CD4-positive, alpha-beta T cell treated with Interleukin-21 for 1 hour (primary cell): ENCODE measurements around the gene PAXX.
A peak's percentile ranks its signal among the peaks of the same experiment; 100 is the strongest.

ENCODE experiments used
- DNase-seq: peaks from one replicate; pipeline ENCODE4 v3.0.0-alpha.2; 2020

PAXX gene

GRCh38 chr9:137034709-137035506 is 42.7 kb downstream of the PAXX start:
- DNase-seq: peak; percentile 88

GRCh38 chr9:137035507-137035834 is 43.2 kb downstream of the PAXX start:
- no peak for DNase-seq

DNA sequence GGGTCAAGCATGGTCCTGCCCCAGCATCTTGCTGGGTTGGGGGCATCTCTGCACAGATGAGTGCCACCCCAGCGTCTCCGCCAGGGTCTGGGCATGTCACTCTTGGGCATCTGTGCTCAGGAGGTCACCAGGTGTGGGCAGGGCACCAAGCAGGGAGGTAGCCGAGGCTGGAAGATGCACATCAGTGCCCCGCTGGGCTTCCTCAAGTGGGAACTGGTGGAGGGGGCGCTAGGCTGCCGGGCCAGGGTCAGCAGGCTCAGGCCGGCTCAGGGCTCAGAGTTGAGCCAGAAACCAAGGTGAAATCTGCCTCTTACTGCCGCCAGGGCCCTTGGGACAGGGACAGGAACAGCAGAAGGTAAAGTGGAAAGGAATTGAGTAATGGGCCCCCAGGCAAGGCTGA is 43.7 kb downstream of the PAXX start:
- no peak for DNase-seq

DNA sequence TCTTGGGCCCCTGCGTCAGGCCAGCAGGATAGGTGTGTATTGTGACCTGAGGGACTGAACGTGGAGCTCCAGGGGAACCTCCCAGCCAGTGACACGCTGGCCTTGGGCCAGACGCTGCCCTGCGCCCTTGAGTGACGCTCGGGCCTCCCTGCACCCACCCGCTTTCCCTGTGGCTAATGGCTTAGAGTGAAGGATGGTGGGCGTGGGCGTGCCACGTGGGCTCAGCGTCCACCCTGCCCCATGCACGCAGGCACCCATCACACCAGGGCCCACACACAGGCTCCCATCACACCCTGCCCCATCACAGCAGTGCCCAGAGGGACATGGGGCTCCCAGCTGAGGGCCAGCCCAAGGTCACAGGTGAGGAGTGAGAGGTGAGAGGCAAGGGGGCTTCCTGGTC is 44.8 kb downstream of the PAXX start:
- no peak for DNase-seq

- DNase-seq: no peak
Observed at GRCh38 chr9:137037483-137037882, 45.3 kb downstream of the PAXX start.

GRCh38 chr9:137038916-137039315 is 46.7 kb downstream of the PAXX start:
- no peak for DNase-seq

GRCh38 chr9:137039611-137040366 is 47.6 kb downstream of the PAXX start:
- DNase-seq: no peak

- DNase-seq: no peak
Observed at GRCh38 chr9:137040568-137040967, 48.3 kb downstream of the PAXX start.

DNA sequence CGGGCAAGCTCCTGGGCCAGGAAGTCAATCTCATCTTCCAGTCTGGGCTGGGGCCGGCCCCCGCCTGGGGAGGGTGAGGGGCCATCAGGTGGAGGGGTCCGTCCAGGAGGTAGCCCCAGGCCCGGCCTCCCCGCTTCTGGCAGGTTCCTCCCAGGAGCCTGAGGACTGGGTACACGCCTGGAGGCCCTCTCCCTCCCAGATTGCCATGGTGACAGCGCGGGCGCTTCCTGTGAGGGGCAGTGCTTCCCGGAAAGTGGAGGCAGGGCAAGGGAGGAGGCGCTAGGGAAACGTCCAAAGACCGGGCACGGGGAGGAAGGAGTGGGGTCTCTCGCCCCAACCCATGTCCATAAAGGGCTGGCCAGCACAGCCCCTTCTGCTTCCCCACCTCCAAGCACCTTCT is 48.9 kb downstream of the PAXX start:
- no peak for DNase-seq

- DNase-seq: no peak
Observed at GRCh38 chr9:137042751-137043727, 50.8 kb downstream of the PAXX start.
